Measurements from ENCODE around the gene TTC1. TPM values are rescaled to one million over a fixed set of nuclear protein-coding genes. Genes with fewer than 3 reads are reported as not detected.

The TTC1 gene
- total and polyA plus RNA-seq, 9 of the 15 experiments (the other 6 are each of a cell fraction or from before 2014, with no cell fraction given) = 51.9 to 173 (median 87.7) TPM

- intact Hi-C loops (cut with micrococcal nuclease) (no loop called here), in situ Hi-C loops (cut with MboI) (no loop called here)
- H4K20me1 ChIP-seq (replicated peaks; ENCODE audit: control insufficient read depth, insufficient read depth, low read length) = no peaks in the 10 kb centered on the region
- BruUV-seq (replicated peaks) = no TSS peak
- H3K4me3 ChIP-seq = no peak overlapping the region
- no peaks in the 10 kb centered on the region for H3K27me3 ChIP-seq (ENCODE audit: control insufficient read depth in 2 of 2, insufficient read depth in 2 of 2, low read length in 2 of 2)
- DNase-seq (ENCODE audit: extremely low read depth in 1 of 4, low spot score in 3 of 4) = no peak
- no peak overlapping the region for H2AFZ ChIP-seq (ENCODE audit: low read depth, low read length)
- no peaks in the 10 kb centered on the region for H3K36me3 ChIP-seq (ENCODE audit: control insufficient read depth, insufficient read depth, low read length)
- no peaks in the 10 kb centered on the region; a peak in 1 of 5 replicates for H3K4me1 ChIP-seq (replicated peaks in 1 of 2; ENCODE audit: control insufficient read depth in 2 of 2, insufficient read depth in 2 of 2, low read length in 2 of 2)
- H3K9ac ChIP-seq (ENCODE audit: insufficient read depth in 1 of 2, low read depth in 2 of 2, low read length in 2 of 2) = no peak overlapping the region
- ChIA-PET POLR2A (interaction anchor here (0.7 to 1.5 kb wide), 2 partner anchors 9 to 11 kb away, joined by 3 to 6 read pairs; no protein-coding TSS in a partner anchor), CTCF (ENCODE audit: low intra/inter-chr PET ratio) (no interaction called here)
- no peaks in the 10 kb centered on the region for H3K79me2 ChIP-seq (ENCODE audit: control insufficient read depth, insufficient read depth, low read length)
- H3K27ac ChIP-seq (ENCODE audit: extremely low read depth, low read depth, low read length) = no peak overlapping the region
- no peaks in the 10 kb centered on the region for H3K9me3 ChIP-seq (replicated peaks; ENCODE audit: control insufficient read depth, insufficient read depth, low read depth, low read length)
- no peak for TF ChIP-seq ZFP36 (IDR thresholded peaks at IDR 0.05; ENCODE audit: low read depth, low read length, partially characterized antibody)
- TF ChIP-seq ZNF699 (CRISPR knock-in tag; IDR thresholded peaks at IDR 0.05; ENCODE audit: insufficient replicate concordance) = no peak
- no peak for TF ChIP-seq BRD9 (IDR thresholded peaks at IDR 0.05; ENCODE audit: low read depth, partially characterized antibody)
- TF ChIP-seq PTTG1 (tag; IDR thresholded peaks at IDR 0.05; ENCODE audit: low read depth) = no peak
- TF ChIP-seq BMI1 (IDR thresholded peaks at IDR 0.05; ENCODE audit: low read length) = no peak
- no peak for TF ChIP-seq PRMT5 (CRISPR knock-in tag; IDR thresholded peaks at IDR 0.05)
- no peak for TF ChIP-seq DPF2 (IDR thresholded peaks at IDR 0.05)
- TF ChIP-seq CHCHD3 (CRISPR knock-in tag; IDR thresholded peaks at IDR 0.05) = no peak
- no peak for TF ChIP-seq KLF16 (IDR thresholded peaks at IDR 0.05)
- no peak for TF ChIP-seq THRAP3 (IDR thresholded peaks at IDR 0.05; ENCODE audit: borderline replicate concordance)
- 64% methylated on average over 2 of the region's 2 CpGs for WGBS (ENCODE audit: insufficient coverage, low coverage, missing lambda C conversion rate)
- no peak for FAIRE-seq
- ATAC-seq = no peak
- no peak overlapping the region for H3K4me2 ChIP-seq (ENCODE audit: insufficient read depth, low read length)
- H3K9me1 ChIP-seq (ENCODE audit: control insufficient read depth, insufficient read depth, low read length) = no peaks in the 10 kb centered on the region
Measured at GRCh38 chr5:160071916-160072315, 63.0 kb downstream of the TTC1 start.

Measured in K562 (cell line).